NCI-H526 treated with DMSO at 0.1 percent for 48 hours (cell line): ENCODE data around the gene SLC44A2.
"Not testable (repeated sequence)": the region's sequence is repeated elsewhere in the genome, so short reads cannot be mapped to it uniquely, and the experiment has no call there.

ENCODE experiments used
- DNase-seq: peaks from one replicate; lab custom pipeline; 2025; lab: John Stamatoyannopoulos, UW

The SLC44A2 gene

GRCh38 chr19:10651851-10652250 is 26.5 kb downstream of the SLC44A2 start:
- no peak for DNase-seq

GRCh38 chr19:10653482-10653731 is 28.1 kb downstream of the SLC44A2 start:
- DNase-seq = no peak

GRCh38 chr19:10653732-10654609 is 28.6 kb downstream of the SLC44A2 start, which contains the start of gene ILF3:
Gene ILF3 (plus strand): TSS chr19:10654346. CDS start chr19:10670606, 16,260 bp downstream.
- peak; percentile 97 for DNase-seq

GRCh38 chr19:10654610-10655456 is 29.5 kb downstream of the SLC44A2 start:
- DNase-seq = no peak

- no peak for DNase-seq
Observed at GRCh38 chr19:10655457-10656312, 30.3 kb downstream of the SLC44A2 start.

GRCh38 chr19:10660346-10660745 is 35.0 kb downstream of the SLC44A2 start:
- DNase-seq = no peak

- no peak for DNase-seq
Observed at GRCh38 chr19:10661946-10662345, 36.6 kb downstream of the SLC44A2 start.

- no peak for DNase-seq
Observed at GRCh38 chr19:10662384-10663251, 37.3 kb downstream of the SLC44A2 start.

GRCh38 chr19:10663252-10663563 is 37.9 kb downstream of the SLC44A2 start:
- DNase-seq = not testable (repeated sequence)

- DNase-seq = no peak
Observed at GRCh38 chr19:10667867-10668266, 42.5 kb downstream of the SLC44A2 start.

- DNase-seq = no peak
Observed at GRCh38 chr19:10669246-10669645, 43.9 kb downstream of the SLC44A2 start.

GRCh38 chr19:10670182-10670581 is 44.8 kb downstream of the SLC44A2 start:
- DNase-seq = no peak

GRCh38 chr19:10670876-10671804 is 45.8 kb downstream of the SLC44A2 start:
- DNase-seq = no peak

- not testable (repeated sequence) for DNase-seq
Observed at GRCh38 chr19:10671922-10672321, 46.6 kb downstream of the SLC44A2 start.

GRCh38 chr19:10675214-10675613 is 49.9 kb downstream of the SLC44A2 start:
- not testable (repeated sequence) for DNase-seq

GRCh38 chr19:10677751-10678150 is 52.4 kb downstream of the SLC44A2 start:
- no peak for DNase-seq

- no peak for DNase-seq
Observed at GRCh38 chr19:10678813-10679212, 53.5 kb downstream of the SLC44A2 start.

GRCh38 chr19:10679743-10680142 is 54.4 kb downstream of the SLC44A2 start:
- DNase-seq = no peak

GRCh38 chr19:10680545-10681135 is 55.3 kb downstream of the SLC44A2 start:
- no peak for DNase-seq

GRCh38 chr19:10681658-10682057 is 56.3 kb downstream of the SLC44A2 start:
- DNase-seq = no peak
